ENCODE measurements around the gene ZBTB49.

ZBTB49 gene

GRCh38 chr4:4364061-4364460, 74.0 kb downstream of the ZBTB49 start:
- no peak overlapping the region for H3K4me3 ChIP-seq
- H3K4me1 ChIP-seq = peaks cover 28% of the 10 kb centered on the region
- H3K27me3 ChIP-seq = no peaks in the 10 kb centered on the region
- H3K36me3 ChIP-seq = no peaks in the 10 kb centered on the region
- H3K9ac ChIP-seq = no peak overlapping the region
- no peak for TF ChIP-seq Cebpa-rat (IDR thresholded peaks at IDR 0.05)
- H4K20me1 ChIP-seq = no peaks in the 10 kb centered on the region
- peak overlapping the region; percentile 54 for H3K4me2 ChIP-seq
- H3K9me3 ChIP-seq = peaks cover 44% of the 10 kb centered on the region
- no peak overlapping the region for H3K27ac ChIP-seq

GRCh38 chr4:4364486-4365208, 74.6 kb downstream of the ZBTB49 start:
- H3K9ac ChIP-seq = no peak overlapping the region
- no peaks in the 10 kb centered on the region for H3K36me3 ChIP-seq
- H3K27me3 ChIP-seq = no peaks in the 10 kb centered on the region
- H3K4me3 ChIP-seq = no peak overlapping the region
- no peak for TF ChIP-seq Cebpa-rat (IDR thresholded peaks at IDR 0.05)
- peaks cover 44% of the 10 kb centered on the region for H3K9me3 ChIP-seq
- no peaks in the 10 kb centered on the region for H4K20me1 ChIP-seq
- no peak overlapping the region for H3K4me2 ChIP-seq
- peaks cover 28% of the 10 kb centered on the region for H3K4me1 ChIP-seq
- no peak overlapping the region for H3K27ac ChIP-seq

GRCh38 chr4:4368809-4369580, 78.9 kb downstream of the ZBTB49 start:
- no peak overlapping the region for H3K4me2 ChIP-seq
- no peaks in the 10 kb centered on the region for H3K36me3 ChIP-seq
- TF ChIP-seq Cebpa-rat (IDR thresholded peaks at IDR 0.05) = no peak
- no peak overlapping the region for H3K9ac ChIP-seq
- no peak overlapping the region for H3K4me3 ChIP-seq
- peaks cover 20% of the 10 kb centered on the region for H3K9me3 ChIP-seq
- H3K27me3 ChIP-seq = no peaks in the 10 kb centered on the region
- H3K4me1 ChIP-seq = peaks cover 3% of the 10 kb centered on the region
- H4K20me1 ChIP-seq = no peaks in the 10 kb centered on the region
- H3K27ac ChIP-seq = no peak overlapping the region
